ENCODE measurements around the gene SLAMF9. TPM values are rescaled to one million over a fixed set of nuclear protein-coding genes. Genes with fewer than 3 reads are reported as not detected.

The SLAMF9 gene
- total RNA-seq, 1 donor from 2014 or later = not detected

DNA sequence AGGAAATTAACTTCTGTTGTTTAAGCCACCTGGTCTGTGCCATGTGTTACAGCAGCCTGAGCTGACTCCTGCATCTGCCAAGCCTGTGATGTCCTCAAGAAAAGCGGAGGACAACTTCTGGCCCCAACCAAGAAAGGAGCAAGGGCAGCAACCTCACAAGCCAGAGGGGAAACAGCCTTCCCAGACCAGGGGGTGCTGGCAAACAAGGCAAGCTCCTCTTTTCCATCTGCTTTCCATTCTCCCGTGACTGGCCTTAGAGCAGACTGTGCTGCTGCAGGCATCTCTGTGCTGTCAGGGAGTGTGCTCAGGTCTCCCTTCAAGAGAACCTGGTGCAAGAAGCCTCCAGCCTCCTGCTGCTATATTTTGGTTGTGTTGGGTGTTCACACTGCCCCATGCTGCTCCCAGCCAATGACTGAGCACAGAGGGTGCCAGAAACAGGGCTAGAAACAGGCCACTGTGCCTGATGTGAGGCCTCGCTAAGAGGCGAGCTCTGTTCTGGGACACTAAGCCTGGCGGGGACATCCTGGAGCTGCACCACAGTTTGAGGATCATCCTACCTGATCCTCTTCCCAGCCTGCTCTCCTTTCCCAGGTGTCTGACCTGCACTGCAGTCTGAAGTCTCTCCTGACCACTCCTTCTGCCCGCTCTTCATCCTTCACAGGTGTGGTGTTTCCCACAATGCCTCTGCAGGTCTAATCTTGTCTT, 27.5 kb upstream of the SLAMF9 start:
- Histone ChIP-seq H3K36me3 (no peaks in the 10 kb centered on the region), H3K9me3 (no peaks in the 10 kb centered on the region), H3K4me3 (no peak overlapping the region), H3K4me1 (no peaks in the 10 kb centered on the region), H3K27me3 (no peaks in the 10 kb centered on the region), H3K27ac (no peak overlapping the region)
- intact Hi-C loops (cut with DNase I) = no loop called here
- no peak for DNase-seq (ENCODE audit: low spot score in 2 of 2)
- TF ChIP-seq, protein P1, sequence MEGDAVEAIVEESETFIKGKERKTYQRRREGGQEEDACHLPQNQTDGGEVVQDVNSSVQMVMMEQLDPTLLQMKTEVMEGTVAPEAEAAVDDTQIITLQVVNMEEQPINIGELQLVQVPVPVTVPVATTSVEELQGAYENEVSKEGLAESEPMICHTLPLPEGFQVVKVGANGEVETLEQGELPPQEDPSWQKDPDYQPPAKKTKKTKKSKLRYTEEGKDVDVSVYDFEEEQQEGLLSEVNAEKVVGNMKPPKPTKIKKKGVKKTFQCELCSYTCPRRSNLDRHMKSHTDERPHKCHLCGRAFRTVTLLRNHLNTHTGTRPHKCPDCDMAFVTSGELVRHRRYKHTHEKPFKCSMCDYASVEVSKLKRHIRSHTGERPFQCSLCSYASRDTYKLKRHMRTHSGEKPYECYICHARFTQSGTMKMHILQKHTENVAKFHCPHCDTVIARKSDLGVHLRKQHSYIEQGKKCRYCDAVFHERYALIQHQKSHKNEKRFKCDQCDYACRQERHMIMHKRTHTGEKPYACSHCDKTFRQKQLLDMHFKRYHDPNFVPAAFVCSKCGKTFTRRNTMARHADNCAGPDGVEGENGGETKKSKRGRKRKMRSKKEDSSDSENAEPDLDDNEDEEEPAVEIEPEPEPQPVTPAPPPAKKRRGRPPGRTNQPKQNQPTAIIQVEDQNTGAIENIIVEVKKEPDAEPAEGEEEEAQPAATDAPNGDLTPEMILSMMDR (IDR thresholded peaks at IDR 0.05) = no peak

DNA sequence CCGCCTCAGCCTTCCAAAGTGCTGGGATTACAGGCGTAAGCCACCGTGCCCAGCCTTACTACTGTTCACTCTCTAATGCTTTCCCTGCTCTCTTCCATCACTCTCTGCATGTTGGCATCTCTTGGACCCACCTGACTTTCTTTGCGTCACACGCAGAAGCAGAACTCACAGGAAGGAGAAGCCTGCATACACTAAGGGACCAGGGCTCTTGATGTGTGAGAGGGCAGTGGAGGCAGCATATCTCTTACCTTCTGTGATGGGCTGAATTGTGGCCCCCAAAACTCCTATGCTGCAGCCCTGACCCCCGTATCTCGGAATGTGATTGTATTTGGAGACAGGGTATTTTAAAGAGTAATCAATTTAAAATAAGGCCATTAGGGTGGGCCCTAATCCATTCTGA, 26.7 kb upstream of the SLAMF9 start:
- DNase-seq (ENCODE audit: low spot score in 2 of 2) = no peak
- TF ChIP-seq, protein P1 (IDR thresholded peaks at IDR 0.05) = no peak
- intact Hi-C loops (cut with DNase I) = no loop called here

DNA sequence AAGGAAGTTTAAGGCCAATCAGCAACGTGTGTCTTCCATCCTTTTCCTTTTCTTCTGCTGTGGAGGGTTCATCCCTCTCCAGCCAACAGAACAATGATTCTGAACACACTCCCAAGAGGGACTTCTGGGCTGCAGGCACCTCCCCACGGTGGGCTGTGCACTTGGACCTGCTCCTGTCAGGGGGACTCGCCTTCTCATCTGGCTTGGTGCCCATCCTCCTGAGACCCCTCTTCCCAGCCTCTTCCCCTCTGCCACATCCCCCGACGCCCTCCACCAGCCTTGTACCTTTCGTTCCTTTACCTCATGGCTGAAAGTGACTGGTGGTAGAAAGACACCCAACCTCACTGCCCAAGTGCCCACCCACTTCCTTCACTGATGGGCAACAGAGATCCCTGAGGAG, 26.0 kb upstream of the SLAMF9 start:
- no peaks in the 10 kb centered on the region for H3K4me1 ChIP-seq
- H3K36me3 ChIP-seq = no peaks in the 10 kb centered on the region
- no peak for DNase-seq (ENCODE audit: low spot score in 2 of 2)
- H3K27ac ChIP-seq = no peak overlapping the region
- TF ChIP-seq, protein P1 (IDR thresholded peaks at IDR 0.05) = no peak
- H3K27me3 ChIP-seq = no peaks in the 10 kb centered on the region
- no peak overlapping the region for H3K4me3 ChIP-seq
- no peaks in the 10 kb centered on the region for H3K9me3 ChIP-seq
- intact Hi-C loops (cut with DNase I) = no loop called here

More for the DNA sequence above, 26.7 kb upstream of the SLAMF9 start:
- Histone ChIP-seq H3K9me3 (no peaks in the 10 kb centered on the region), H3K27me3 (no peaks in the 10 kb centered on the region), H3K4me3 (no peak overlapping the region), H3K27ac (no peak overlapping the region), H3K36me3 (no peaks in the 10 kb centered on the region), H3K4me1 (no peaks in the 10 kb centered on the region)

DNA sequence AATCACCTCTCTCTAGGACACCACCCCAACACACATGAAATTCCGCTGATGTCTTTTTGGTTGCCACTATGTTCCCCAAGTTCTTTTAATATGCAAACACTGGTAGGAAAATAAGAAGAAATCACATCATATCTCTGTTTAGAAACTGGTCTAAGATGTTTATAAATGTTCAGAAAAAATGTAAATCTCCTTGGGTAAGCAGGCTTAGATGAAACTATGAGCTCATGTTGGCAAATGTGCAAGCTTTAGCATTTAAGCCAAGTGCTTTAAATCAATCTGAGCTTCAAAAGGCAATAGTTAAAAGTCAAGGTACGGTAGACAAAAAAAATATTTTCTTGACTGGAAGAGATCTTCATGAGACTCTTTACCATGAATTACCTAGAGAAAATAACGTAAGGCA, 25.2 kb upstream of the SLAMF9 start:
- no peaks in the 10 kb centered on the region for H3K9me3 ChIP-seq
- no peak overlapping the region for H3K4me3 ChIP-seq
- no peak for DNase-seq (ENCODE audit: low spot score in 2 of 2)
- H3K27ac ChIP-seq = no peak overlapping the region
- H3K36me3 ChIP-seq = no peaks in the 10 kb centered on the region
- TF ChIP-seq, protein P1 (IDR thresholded peaks at IDR 0.05) = no peak
- H3K27me3 ChIP-seq = no peaks in the 10 kb centered on the region
- H3K4me1 ChIP-seq = no peaks in the 10 kb centered on the region
- intact Hi-C loops (cut with DNase I) = no loop called here

DNA sequence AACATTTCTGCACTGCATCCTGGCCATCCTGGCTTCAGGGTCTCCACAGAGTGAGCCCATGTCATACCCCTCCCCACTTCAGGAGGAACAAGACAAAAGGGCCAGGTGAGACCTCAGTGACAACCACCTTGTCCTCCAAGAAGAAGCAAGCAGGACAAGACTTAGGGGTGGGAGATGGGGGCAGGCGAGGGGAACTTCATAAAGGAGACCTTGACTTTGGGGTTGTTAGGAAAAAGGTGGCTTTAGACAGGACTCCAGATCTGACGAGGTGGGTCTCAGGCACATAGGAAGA, 24.0 kb upstream of the SLAMF9 start:
- H3K27me3 ChIP-seq = no peaks in the 10 kb centered on the region
- H3K27ac ChIP-seq = no peak overlapping the region
- no peaks in the 10 kb centered on the region for H3K36me3 ChIP-seq
- intact Hi-C loops (cut with DNase I) = no loop called here
- TF ChIP-seq, protein P1 (IDR thresholded peaks at IDR 0.05) = no peak
- no peak overlapping the region for H3K4me3 ChIP-seq
- H3K4me1 ChIP-seq = no peaks in the 10 kb centered on the region
- no peak for DNase-seq (ENCODE audit: low spot score in 2 of 2)
- no peaks in the 10 kb centered on the region for H3K9me3 ChIP-seq

All from ascending aorta (tissue), 2 donors.